Prostate gland (tissue), 2 donors: ENCODE measurements around the gene ARL9.

Source experiments
- POLR2A ChIP-seq: fragments of 450-650 bp; IDR thresholded peaks from one replicate; pipeline ENCODE4 v1.6.1; 2016; ENCODE audit warnings: antibody characterized with exemption, mild to moderate bottlenecking
- TF ChIP-seq, protein P1 (sequence below), 4 experiments: fragments of 200-600 bp in 2 of 4; fragments of 450-650 bp in 2 of 4; sonication (generic) in 2 of 4; IDR thresholded peaks; 1 replicate in 3 of 4; 2 replicates in 1 of 4; pipeline ENCODE4 v1.5.1; 2016 to 2019; ENCODE audit warnings: antibody characterized with exemption in 4 of 4, mild to moderate bottlenecking in 2 of 4, moderate library complexity in 2 of 4

- TF ChIP-seq, protein P1, sequence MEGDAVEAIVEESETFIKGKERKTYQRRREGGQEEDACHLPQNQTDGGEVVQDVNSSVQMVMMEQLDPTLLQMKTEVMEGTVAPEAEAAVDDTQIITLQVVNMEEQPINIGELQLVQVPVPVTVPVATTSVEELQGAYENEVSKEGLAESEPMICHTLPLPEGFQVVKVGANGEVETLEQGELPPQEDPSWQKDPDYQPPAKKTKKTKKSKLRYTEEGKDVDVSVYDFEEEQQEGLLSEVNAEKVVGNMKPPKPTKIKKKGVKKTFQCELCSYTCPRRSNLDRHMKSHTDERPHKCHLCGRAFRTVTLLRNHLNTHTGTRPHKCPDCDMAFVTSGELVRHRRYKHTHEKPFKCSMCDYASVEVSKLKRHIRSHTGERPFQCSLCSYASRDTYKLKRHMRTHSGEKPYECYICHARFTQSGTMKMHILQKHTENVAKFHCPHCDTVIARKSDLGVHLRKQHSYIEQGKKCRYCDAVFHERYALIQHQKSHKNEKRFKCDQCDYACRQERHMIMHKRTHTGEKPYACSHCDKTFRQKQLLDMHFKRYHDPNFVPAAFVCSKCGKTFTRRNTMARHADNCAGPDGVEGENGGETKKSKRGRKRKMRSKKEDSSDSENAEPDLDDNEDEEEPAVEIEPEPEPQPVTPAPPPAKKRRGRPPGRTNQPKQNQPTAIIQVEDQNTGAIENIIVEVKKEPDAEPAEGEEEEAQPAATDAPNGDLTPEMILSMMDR (IDR thresholded peaks at IDR 0.05), result no peak
- no peak for TF ChIP-seq POLR2A
Observed at GRCh38 chr4:56512166-56512565, 6.6 kb downstream of the ARL9 start.
